GM18517 (cell line): Measurements from ENCODE around the gene DCHS1.

Source experiments
- ATAC-seq: cut with Tn5 transposase; IDR thresholded peaks from one replicate; pipeline ENCODE4 v1.9.1; 2021; ENCODE audit warnings: mild to moderate bottlenecking, moderate library complexity; ENCODE audit not compliant: unreplicated experiment

Gene DCHS1

DNA sequence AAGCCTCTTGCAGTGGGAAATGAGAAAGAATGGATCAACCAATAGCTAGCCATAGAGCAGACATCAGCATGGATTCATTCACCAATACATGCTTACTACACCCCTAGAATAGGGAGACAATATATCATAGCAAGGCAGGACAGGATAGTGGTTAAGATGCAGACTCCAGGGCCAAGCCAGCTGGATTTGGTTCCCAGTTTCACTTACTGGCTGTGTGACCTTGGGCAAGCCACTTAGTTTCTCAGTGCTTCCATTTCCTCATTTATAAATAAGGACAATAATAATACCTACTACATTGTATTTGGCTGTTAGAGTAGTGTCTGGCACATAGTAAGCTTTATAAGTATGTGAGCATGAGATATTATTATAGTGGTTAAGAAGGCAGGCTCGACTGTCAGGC, 7.1 kb downstream of the DCHS1 start:
- ATAC-seq = no peak

DNA sequence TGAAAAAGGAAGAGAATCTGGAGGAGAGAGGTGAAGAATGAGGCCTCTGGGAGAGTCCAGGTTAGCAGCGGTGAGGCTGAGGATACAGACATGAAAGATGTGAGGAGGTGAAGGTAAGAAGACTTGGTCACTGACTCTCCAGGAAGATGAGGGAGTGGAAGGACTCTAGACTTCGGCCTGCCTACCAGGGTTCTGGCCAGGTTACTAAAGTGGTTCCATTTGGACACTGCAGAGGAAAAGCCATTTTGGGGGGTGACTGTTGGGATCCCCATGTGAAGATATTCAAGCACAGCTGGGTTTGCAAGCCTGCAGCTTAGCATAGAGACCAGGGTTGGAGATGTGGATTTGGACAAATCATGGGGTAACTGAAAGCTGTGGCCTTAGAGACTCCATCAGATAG, 7.8 kb downstream of the DCHS1 start:
- ATAC-seq = no peak

DNA sequence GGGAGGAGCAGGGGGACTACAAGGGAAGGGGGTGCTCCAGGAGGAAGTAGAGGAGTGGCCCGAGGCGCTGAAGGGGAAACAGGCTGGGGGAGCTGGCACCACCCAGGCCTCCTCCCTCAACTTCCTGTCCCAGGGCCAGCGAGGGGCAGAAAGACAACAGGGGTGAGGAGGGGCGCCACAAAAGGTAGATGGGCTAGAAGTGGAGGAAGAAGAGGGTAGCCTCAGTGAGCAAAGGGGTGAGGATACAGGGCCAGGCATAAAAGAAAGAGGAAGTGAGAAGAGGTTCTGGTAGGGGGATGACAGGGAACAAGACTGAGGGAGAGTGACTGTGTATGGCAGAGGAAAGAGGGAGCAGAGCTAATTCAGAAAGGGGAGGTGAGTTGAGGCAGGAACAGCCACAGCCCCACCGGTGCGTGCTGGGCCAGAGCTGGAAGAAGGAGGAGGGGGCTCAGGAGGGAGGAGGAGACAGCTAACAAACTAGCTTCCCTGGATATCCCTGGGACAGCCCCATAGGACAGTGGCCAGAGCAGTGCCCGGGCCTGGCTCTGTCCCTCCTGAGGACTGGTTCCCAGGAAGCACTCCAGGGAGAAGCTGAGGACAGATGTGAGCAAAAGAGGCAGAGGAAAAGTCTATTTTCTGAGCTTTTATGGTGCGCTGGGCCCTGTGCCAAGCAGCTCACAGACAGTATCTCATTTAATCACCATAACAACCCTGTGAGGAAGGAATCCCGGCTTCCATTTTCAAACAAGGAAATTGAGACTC, 8.5 kb downstream of the DCHS1 start:
- peak; percentile 97 for ATAC-seq

DNA sequence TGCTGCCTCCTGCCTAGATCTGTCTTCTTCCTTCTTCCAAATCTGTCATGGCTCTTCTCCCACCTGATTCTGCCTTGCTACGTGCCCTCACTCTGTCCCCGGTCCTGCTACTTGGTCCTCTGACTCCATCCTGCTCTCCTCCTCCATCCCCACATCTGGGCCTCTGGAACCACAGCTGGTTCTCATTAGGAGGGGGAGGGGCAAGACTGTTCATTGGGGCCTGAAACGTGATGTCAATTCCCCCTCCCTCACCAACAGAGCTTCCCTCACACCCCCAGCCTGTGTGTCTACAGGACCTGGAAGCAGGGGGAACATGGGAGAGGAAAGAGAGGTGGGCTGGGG, 9.1 kb downstream of the DCHS1 start:
- no peak for ATAC-seq

DNA sequence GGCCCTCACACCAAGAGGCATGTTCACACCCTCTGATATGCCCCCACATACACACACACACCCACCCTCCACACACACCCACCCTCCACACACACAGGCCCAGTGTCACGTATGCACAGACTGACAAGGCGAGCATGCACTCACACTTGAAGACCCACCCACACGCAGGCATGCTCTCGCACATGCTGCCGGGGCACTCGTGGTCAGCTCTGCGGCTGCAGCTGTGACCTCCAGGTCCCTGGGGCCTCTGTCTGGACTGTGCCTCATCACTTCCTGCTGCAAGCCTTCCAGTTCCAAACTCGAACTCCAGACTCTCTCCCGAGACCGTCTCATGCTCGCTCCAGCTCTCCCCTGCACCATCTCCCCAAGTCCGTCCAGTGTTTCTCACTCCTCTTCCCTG, 9.5 kb downstream of the DCHS1 start:
- ATAC-seq = no peak

DNA sequence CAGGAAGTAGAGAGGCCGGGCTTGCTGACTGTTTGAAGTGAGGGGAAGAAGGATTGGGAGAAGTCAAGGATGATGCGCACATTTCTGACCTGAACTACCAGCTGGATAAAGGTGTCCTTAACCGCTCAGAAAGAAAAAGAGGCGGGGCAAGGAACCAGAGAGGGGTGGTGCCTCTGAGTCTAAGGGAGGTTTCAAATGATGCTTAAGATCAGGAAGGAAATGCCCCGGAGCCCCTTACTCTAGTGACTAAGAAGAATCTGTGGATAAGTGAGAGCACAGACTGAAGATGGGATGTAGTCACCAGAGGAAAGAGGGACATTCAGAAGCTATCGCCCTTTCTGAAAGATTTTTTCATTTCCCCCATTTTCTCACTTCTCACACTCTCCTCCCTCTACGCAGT, 12.7 kb downstream of the DCHS1 start:
- no peak for ATAC-seq

DNA sequence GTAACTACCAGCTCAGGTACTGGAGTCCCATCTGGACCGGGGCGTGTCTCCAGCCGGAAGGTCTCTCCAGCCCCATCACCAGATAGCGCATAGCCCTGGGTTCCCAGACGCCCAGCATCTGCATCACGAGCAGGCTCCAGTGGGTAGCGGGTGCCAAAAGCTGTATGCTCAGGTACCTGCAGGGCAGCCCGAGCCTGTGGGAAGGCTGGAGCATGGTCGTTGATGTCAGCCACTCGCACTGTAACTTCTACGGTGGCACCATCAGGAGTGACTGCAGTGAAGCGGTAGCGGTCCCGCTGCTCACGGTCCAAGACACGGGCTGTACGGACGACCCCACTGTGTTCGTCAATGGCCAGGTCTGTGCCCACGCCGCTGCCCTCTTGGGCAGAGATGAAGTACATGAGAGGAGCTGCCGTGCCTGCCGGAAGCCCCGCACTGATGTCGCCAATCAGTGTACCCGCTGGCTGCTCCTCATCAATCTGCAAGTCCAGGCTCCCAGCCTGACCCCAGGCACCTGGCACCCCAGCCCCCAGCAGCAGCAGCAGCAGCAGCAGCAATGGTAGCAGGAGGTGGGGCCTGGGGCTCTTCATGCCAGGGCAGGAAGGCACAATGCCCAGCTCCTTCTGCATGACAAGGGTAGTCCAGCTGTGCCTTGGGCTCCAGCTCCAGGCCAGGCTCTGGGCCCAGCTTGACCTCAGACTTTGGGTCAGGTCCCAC, 14.5 kb downstream of the DCHS1 start:
- no peak for ATAC-seq

DNA sequence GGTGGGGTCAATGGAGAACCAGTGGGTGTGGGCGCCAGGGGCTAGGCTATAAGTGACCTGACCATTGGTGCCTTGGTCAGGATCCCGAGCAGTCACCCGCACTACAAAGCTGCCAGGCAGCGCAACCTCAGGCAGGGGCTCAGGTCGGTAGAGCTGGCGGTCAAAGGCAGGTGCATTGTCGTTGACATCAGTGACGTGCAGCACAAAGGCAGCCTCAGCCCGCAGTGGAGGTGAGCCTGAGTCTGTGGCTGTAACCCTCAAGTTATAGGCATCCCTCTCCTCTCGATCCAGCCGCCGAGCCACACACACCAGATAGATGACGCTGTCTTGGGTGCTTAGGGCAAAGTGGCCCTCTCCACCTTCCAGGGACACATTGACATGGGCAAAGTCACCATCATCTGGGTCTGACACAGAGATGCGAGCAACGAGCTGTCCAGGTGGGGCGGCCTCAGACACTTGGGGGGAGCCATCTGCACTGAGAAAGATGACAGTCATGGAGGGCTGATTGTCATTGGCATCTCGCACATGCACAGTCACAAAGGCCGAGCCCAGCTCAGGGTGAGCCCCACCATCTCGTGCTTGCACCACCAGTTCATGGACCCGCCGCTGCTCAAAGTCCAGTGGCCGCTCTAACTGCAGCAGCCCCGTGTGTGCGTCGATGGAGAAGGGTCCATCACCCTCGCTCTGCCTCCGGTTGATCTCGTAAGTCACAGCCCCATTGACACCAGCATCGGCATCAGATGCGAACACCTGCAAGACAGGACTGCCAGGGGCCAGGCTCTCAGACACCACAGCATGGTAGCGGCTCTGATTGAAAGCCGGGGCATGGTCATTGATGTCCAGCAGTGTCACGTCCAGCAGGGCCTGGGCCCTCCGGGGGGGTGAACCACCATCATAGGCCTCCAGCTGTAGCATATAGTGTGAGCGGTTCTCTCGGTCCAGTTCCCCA, 15.3 kb downstream of the DCHS1 start:
- no peak for ATAC-seq

DNA sequence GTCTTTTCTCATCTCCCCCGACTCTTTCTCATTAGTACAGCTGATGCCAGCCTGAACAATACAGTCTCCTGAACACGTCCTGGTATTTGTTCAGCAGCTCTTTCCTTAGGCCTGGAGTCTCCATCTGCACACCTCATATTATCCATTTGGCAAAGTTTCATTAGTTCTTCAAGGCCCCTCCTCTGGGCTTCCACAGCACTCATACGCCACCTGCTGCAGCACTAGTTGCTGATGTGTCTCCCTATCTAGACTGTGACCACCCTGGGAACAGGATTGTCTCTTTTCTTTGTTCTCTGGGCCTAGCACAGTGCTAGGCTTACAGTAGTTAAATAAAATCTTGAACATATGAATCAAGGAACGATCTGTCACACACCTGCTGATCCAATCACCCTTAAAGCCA, 17.2 kb downstream of the DCHS1 start:
- ATAC-seq = no peak

DNA sequence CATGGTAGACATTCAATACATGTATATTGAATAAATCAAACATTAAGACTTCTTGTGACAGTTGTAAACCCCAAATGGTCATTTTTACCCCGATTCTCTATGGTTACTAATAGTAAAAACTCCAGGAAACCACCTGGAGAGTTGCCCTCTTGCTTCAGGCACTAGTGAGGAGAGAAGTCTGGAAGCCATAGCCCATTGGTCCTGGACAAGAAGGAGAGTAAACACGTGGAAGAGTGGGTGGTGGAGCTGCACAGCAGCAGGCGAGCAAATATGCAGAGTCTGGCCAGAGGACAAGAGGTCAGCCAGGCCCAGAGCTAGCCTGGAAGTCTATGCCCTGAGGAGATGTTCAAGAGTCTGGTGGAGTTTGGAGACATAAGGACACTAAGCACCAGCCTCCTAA, 17.7 kb downstream of the DCHS1 start:
- ATAC-seq = no peak

DNA sequence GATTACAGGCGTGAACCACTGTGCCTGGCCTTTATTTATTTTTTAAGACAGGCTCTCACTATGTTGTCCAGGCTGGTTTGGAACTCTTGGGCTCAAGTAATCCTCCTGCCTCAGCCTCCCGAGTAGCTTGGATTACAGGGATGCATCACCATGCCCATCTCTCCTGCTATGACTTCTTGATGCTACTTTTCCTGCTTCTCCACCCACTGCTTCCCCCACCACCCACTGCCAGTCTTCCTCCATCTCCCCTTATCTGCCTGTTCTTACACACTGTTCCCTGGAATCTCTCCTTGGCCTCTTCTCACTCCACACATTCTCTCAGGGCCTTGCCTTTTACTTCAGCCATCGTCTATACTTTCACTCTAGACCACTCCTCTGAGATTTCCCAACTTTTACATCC, 19.1 kb downstream of the DCHS1 start:
- ATAC-seq = no peak

DNA sequence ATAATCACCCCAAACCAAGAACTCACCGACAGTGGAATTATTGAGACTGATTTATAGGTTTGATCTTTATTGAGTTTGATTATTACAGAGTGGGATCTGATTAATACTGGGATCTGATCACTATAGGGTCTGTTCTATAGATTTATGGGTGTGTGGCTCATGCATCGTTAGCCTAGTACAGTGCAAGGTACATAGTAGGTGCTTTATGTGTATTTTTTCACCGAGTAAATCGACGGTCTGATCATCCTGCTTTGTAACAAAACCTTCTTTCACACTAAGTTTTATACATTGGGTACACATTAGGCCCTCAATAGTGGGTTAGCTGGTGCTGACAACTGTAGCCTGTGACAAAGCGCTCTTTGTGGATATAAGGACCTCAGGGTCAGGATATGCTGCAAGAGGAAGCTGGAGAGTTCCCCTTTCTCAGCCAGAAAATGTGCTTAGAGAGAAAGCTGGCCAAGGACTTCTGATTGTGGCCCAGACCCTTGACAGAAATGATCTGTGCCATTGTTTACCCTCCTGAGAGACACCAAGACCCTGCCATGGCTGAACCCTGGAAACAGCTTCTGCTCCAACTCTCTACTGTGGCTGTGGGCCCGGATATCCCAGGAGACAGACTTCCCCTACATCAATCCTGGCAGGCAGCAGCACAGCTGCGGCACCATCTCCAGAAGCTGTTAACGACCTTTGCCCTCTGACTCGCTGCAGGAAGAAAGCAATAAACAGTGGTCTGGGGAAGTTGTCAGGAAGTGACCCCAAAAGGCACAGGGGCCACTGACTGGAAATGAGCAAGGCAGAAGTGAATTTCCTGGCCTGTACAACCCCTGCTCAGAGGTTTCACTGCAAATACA, 20.3 kb downstream of the DCHS1 start:
- no peak for ATAC-seq

DNA sequence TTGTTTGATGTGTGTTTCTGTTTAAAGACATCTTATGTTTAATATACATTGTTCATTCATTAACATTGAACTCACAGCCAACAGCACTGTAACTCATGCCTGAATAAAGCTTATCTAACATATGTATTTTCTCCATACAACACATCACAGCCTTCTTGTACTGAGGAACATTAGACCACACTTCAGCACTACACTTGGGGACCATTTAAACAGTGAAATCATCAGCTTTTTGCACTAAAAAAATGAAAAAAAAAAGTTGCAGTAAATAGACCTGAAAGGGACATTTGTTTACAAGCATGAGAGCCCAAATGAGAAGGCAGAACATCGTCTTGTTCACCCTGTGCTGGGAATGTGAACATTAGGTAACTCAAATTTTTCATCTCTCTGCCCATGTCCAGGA, 21.1 kb downstream of the DCHS1 start:
- ATAC-seq = no peak

DNA sequence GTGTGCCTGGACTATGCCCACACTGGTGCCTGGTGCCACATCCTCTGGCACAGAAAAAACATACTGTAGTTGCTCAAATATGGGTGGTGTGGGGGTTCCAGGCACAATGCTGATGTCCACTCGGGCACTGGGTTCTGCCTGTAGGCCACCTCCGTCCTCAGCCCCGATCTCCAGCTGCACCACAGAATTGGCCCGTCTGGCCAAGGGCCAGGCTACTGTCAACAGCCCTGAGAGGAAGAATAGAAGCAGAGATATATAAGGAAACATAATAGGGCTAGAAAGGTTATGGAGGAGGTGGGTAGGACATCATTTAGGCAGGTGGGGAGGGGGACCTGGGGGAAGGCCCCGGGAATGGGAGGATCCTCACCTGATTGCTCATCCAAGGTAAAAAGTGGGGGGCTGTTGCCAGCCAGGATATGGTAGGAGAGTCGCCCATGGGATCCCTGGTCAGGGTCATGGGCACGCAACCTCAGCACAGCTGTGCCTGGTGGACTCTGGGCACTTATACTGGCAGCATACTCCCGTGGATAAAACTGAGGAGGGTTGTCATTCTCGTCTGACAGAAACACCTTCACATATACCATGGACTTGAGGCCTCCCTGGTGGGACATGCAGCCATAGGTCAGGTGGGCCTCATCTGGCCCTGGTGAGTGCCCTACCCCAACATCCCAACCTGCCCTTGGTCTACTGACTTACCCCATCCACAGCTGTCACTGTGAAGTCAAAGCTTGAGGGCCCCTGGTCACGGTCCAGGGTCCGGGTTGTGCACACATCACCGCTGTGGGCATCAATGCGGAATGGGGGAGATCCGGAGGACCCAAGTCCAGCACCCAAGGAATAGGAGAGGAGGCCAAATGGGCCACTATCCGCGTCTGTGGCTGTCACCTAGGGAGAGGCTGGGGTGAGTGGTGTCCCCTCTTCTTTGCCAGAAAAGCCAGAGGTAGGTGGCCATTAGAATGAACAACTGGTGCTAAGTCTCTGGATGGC, 21.9 kb downstream of the DCHS1 start:
- ATAC-seq = no peak

DNA sequence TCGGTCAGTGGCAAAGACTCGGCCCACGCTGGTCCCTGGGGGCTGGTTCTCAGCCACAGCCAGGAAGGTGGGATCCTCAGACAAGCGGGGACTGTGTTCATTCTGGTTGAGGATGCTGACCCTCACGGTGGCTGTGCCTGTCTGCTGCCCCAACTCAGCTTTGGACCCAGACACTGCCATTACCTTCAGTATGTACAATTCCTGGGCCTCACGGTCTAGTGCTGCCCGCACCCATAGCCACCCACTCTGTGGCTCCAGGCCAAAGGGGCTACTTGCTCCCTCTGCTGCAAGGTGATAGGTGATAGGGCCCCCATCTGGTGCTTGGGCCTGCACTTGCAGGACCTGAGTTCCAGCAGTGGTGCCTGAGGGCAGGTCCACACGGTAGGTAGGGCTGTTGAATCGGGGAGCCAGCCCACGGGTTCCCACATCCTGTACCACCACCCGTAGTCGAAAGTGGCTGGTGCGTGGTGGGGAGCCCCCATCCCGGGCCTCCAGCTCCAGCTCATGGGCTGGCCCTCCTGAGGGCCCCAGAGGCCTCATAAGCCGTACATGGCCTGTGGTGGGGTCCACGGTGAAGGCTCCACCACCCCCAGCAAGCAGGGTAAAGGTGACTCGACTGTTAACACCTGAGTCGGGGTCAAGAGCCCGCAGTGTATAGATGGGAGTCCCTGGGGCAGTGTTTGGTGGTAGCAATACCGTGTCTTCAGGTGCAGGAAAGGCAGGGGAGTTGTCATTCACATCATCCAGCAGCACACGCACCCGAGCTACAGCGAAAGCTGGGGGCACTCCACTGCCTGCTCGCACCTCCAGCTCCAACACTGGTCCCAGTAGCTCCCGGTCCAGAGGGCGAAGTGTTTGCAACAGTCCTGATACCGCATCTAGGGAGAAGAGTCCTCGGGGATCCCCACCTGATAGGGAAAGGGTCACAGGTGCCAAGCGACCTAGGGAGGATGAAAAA, 23.2 kb downstream of the DCHS1 start:
- ATAC-seq = no peak

DNA sequence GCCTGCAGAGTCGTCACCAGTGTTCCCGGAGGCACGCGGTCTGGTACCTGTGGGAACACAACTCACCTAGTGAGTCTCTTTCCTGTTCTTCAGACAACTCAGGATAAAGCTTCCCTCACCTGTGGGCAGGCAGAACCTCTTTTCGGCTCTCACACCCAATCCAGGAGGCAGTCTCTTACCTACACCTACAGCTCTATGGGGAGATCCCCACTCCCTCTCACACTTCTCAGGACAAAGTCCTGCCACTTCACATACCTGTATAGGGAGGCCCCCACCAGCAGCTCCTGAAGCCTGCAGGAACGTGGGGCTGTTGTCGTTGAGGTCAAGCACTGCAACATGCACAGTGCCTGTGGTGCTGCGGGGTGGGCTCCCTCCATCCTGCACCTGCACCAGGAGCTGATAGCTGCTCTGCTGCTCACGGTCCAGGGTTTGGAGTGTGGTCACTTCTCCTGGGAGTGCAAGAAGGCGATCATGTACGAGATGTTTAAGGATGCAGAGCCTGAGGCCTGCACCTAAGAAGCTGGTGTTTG, 24.2 kb downstream of the DCHS1 start:
- no peak for ATAC-seq

DNA sequence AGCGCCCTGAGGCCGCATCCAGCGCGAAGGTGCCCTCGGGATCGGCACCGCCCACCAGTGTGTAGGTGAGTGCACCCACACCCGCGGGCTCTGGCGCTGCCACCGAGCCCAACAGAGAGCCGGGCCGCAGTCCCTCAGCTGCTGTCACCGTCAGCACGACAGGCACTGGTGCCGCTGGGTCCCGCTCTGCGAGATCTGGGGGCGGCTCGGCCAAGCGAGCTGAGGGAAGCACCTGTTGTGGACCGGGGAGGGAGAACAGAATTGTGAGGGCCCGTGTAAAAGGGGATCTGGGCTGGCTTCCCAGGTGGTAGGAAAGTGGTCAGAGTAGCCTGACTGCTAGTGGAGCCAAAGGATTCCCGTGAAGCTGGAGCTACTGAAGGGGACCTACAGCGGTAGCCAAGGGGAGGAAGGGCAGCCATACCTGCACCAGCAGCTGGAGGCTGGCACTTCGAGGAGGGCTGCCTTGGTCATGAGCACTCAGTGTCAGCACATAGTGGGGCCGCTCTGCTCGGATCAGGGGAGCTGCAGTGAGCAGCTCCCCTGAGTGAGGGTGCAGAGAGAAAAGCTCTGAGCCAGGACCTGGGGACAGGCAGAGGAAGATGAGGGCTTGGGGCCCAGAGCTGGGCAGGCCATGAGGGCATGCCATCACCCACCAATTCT, 24.8 kb downstream of the DCHS1 start:
- ATAC-seq = no peak
